ENCODE results near the gene VIPR1.

GRCh38 chr3:42516443-42516842, 14.0 kb downstream of the VIPR1 start:
- TF ChIP-seq, protein P1, sequence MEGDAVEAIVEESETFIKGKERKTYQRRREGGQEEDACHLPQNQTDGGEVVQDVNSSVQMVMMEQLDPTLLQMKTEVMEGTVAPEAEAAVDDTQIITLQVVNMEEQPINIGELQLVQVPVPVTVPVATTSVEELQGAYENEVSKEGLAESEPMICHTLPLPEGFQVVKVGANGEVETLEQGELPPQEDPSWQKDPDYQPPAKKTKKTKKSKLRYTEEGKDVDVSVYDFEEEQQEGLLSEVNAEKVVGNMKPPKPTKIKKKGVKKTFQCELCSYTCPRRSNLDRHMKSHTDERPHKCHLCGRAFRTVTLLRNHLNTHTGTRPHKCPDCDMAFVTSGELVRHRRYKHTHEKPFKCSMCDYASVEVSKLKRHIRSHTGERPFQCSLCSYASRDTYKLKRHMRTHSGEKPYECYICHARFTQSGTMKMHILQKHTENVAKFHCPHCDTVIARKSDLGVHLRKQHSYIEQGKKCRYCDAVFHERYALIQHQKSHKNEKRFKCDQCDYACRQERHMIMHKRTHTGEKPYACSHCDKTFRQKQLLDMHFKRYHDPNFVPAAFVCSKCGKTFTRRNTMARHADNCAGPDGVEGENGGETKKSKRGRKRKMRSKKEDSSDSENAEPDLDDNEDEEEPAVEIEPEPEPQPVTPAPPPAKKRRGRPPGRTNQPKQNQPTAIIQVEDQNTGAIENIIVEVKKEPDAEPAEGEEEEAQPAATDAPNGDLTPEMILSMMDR (IDR thresholded peaks at IDR 0.05; ENCODE audit: low read depth, low read length, poor library complexity, severe bottlenecking) = no peak
- no peak for TF ChIP-seq EZH2phosphoT487 (IDR thresholded peaks at IDR 0.05; ENCODE audit: borderline replicate concordance, low read length)

All from DOHH2 (cell line).